GM13977 (cell line): Measurements from ENCODE around the gene KRTAP4-3.
A peak's percentile ranks its signal among the peaks of the same experiment; 100 is the strongest.
"Not testable (repeated sequence)": the region's sequence is repeated elsewhere in the genome, so short reads cannot be mapped to it uniquely, and the experiment has no call there.

ENCODE experiments used
- DNase-seq: peaks from one replicate; pipeline ENCODE4 v3.0.0; 2012; ENCODE audit warnings: low spot score
- in situ Hi-C: fragments of 300-500 bp; cut with MboI; formaldehyde crosslinking; loops from one replicate; pipeline ENCODE4 v1.12.0; 2022; ENCODE audit warnings: low sequenced_read_pairs, low pct_unique_long_range_greater_than_20kb, mixed read lengths, inconsistent platforms; ENCODE audit not compliant: unreplicated experiment
- TF ChIP-seq, protein P1 (sequence below): IDR thresholded peaks from 2 replicates; pipeline ENCODE4 v1.5.1; 2012; ENCODE audit warnings: mild to moderate bottlenecking, control low read depth; ENCODE audit not compliant: insufficient read depth; ENCODE audit errors: extremely low read depth, missing control alignments

Gene KRTAP4-3

DNA sequence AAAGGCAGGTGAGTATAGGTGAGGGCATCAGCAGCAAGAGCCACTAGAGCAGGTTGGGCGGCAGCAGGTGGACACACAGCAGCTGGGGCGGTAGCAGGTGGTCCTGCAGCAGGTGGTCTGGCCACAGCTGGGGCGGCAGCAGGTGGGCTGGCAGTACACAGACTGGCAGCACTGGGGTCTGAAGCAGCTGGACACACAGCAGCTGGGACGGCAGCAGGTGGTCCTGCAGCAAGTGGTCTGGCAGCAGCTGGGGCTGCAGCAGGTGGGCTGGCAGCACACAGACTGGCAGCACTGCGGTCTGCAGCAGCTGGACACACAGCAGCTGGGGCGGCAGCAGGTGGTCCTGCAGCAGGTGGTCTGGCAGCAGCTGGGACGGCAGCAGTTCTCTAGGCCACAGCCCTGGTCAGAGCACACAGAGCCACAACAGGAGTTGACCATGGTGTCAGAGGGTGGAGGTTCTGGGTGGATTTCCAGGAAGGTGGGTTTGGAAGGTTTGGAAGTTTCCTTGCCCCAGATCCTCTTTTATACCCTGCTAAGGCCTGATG is 9.8 kb upstream of the KRTAP4-3 start, which contains the start of gene KRTAP4-2:
KRTAP4-2 (minus strand) TSS at position 495 of the 545 bp plus-strand sequence; CDS start at position 438, 57 bp downstream.
- DNase-seq: no peak
- TF ChIP-seq, protein P1, sequence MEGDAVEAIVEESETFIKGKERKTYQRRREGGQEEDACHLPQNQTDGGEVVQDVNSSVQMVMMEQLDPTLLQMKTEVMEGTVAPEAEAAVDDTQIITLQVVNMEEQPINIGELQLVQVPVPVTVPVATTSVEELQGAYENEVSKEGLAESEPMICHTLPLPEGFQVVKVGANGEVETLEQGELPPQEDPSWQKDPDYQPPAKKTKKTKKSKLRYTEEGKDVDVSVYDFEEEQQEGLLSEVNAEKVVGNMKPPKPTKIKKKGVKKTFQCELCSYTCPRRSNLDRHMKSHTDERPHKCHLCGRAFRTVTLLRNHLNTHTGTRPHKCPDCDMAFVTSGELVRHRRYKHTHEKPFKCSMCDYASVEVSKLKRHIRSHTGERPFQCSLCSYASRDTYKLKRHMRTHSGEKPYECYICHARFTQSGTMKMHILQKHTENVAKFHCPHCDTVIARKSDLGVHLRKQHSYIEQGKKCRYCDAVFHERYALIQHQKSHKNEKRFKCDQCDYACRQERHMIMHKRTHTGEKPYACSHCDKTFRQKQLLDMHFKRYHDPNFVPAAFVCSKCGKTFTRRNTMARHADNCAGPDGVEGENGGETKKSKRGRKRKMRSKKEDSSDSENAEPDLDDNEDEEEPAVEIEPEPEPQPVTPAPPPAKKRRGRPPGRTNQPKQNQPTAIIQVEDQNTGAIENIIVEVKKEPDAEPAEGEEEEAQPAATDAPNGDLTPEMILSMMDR: no peak
- in situ Hi-C loops: no loop called here

DNA sequence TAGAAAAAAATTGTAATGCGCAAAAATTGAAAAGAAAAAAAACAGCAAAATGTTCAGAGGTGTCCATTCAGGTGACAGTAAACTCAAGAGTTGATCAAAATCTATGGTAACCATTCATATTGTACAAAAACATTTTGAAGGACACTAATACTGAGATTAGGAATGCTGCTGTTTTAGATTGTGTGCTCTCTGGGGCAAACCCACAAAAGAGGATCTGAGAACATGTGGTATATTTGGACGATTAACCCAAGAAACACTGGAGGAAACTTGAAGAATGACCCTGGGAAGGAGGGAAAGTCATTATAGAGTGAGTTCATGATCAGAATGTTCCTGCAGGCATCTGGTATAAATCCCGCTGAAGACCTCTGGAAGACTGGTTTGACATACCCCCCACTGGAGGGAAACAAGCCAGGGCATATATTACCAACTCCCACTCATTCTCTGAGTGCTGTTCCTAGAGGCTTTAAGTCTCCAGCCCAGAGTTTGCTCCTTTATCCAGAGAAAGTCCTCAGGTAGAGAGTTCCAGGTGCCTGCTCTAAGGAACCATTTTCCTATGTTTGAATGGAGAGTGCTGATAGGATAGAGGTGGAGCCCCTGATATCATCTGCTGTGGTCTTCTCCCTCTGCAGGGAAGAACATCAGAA is 8.8 kb upstream of the KRTAP4-3 start:
- peak; percentile 23 for DNase-seq
- TF ChIP-seq, protein P1: no peak
- in situ Hi-C loops: no loop called here

GRCh38 chr17:41171886-41172285 is 3.9 kb upstream of the KRTAP4-3 start:
- in situ Hi-C loops: no loop called here
- TF ChIP-seq, protein P1: no peak

DNA sequence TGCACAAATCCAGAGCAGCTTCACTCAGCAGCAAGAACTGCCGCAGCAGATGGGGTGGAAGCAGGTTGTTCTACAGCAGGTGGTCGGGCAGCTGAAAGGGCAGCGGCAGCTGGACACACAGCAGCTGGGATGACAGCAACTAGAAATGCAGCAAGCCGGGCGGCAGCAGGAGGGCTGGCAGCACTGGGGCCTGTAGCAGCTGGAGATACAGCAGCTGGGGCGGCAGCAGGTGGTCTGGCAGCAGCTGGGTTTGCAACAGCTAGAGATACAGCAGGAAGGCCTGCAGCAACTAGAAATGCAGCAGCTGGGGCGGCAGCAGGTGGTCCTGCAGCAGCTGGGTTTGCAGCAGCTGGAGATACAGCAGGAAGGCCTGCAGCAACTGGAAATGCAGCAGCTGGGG is 460 bp downstream of the KRTAP4-3 start:
- no peak for DNase-seq
- TF ChIP-seq, protein P1: no peak
- in situ Hi-C loops: no loop called here

More at GRCh38 chr17:41171886-41172285, 3.9 kb upstream of the KRTAP4-3 start:
- DNase-seq: no peak

DNA sequence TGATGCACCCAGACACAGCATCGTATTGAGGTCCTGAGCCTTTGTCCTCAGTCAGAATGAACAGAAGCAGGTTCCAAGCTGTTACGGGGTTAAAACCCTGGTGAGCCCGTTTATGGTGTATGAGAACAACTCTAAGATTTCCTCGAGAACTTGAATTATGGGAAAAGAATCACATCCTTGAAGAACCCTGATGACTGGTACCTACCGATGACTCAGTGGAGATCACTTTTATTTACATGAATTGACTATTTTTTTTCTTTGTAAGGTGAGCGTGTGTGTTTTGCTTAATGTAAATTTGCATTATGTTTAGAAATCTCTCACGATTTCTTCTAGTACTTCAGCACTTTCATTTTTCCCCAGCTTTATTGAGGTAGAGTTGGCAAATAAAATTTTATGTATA is 4.2 kb downstream of the KRTAP4-3 start:
- in situ Hi-C loops: no loop called here
- TF ChIP-seq, protein P1: no peak
- DNase-seq: no peak

GRCh38 chr17:41160648-41161047 is 7.4 kb downstream of the KRTAP4-3 start, which contains the start of gene KRTAP4-4:
TSS of gene KRTAP4-4 (minus strand) at chr17:41160748. CDS start at chr17:41160691, 57 bp downstream.
- in situ Hi-C loops: no loop called here
- TF ChIP-seq, protein P1: no peak

GRCh38 chr17:41160190-41160589 is 7.8 kb downstream of the KRTAP4-3 start:
- in situ Hi-C loops, DNase-seq: not testable (repeated sequence)

More at GRCh38 chr17:41160648-41161047, 7.4 kb downstream of the KRTAP4-3 start, which contains the start of gene KRTAP4-4:
- DNase-seq: no peak
